A549 (cell line): ENCODE measurements around the gene GSE1. TPM values are rescaled to one million over a fixed set of nuclear protein-coding genes. Genes with fewer than 3 reads are reported as not detected.

Source experiments
- ATAC-seq, 2 experiments: fragments of 200-7000 bp in 1 of 2; fragments of >200 bp in 1 of 2; cut with Nextera tagmentation in 1 of 2; cut with Tn5 transposase in 1 of 2; 3 replicates each; pipeline versions ENCODE4 v1.8.0 to v1.9.1; 2018 to 2020; ENCODE audit warnings: mild to moderate bottlenecking in 1 of 2, moderate library complexity in 1 of 2
- CTCF ChIA-PET: fragments of 300-600 bp; sonication (Branson Sonifier 250); formaldehyde crosslinking; extraction: SDS; loops from one replicate; lab custom pipeline; 2021; ENCODE audit warnings: antibody characterized with exemption, inconsistent platforms; lab: Yijun Ruan, JAX
- POLR2A ChIA-PET: fragments of 350-600 bp; formaldehyde crosslinking; extraction: SDS; loops from one replicate; lab custom pipeline; 2021; ENCODE audit warnings: antibody characterized with exemption, inconsistent platforms; lab: Yijun Ruan, JAX
- DNase-seq, 2 experiments: peaks; one replicate each; pipeline versions ENCODE4 v3.0.0 to v3.0.0-alpha.2; 2011 to 2016; ENCODE audit warnings: low read depth in 1 of 2, low spot score in 1 of 2
- FAIRE-seq: peaks from 2 replicates; lab custom pipeline; 2011; peaks lifted over from hg19 to GRCh38; lab: Jason Lieb, UNC
- H3K27ac ChIP-seq, 2 experiments: fragments of >200 bp; sonication (Bioruptor Twin); formaldehyde crosslinking; 3 replicates each; pipeline ENCODE4 v1.5.1; 2016 to 2017
- H3K4me1 ChIP-seq: fragments of >200 bp; sonication (Bioruptor Twin); formaldehyde crosslinking; 3 replicates; pipeline ENCODE4 v1.6.1; 2016
- H3K4me2 ChIP-seq: fragments of >200 bp; sonication (Bioruptor Twin); formaldehyde crosslinking; 3 replicates; pipeline ENCODE4 v1.6.1; 2016
- H3K4me3 ChIP-seq: fragments of >200 bp; sonication (Bioruptor Twin); formaldehyde crosslinking; 3 replicates; pipeline ENCODE4 v1.5.1; 2016
- H3K9me3 ChIP-seq: fragments of >200 bp; sonication (Bioruptor Twin); formaldehyde crosslinking; 3 replicates; pipeline ENCODE4 v1.6.1; 2016
- BHLHE40 ChIP-seq: IDR thresholded peaks from 2 replicates; pipeline ENCODE4 v1.6.1; 2012; ENCODE audit warnings: low read depth, low read length, inconsistent platforms
- CHD2 ChIP-seq: fragments of 150-350 bp; IDR thresholded peaks from 2 replicates; pipeline ENCODE4 v1.6.1; 2014; ENCODE audit warnings: low read length; ENCODE audit not compliant: partially characterized antibody
- EHF ChIP-seq: fragments of 250-450 bp; sonication (Bioruptor Pico); IDR thresholded peaks from 2 replicates; pipeline ENCODE4 v1.5.0; 2020; ENCODE audit warnings: mild to moderate bottlenecking
- EHMT2 ChIP-seq: fragments of 200-600 bp; sonication (generic); IDR thresholded peaks from 2 replicates; pipeline ENCODE4 v1.6.1; 2016; ENCODE audit warnings: antibody characterized with exemption, low read depth, mild to moderate bottlenecking, moderate library complexity
- EP300 ChIP-seq, 2 experiments: fragments of >200 bp; sonication (Bioruptor Twin); formaldehyde crosslinking; IDR thresholded peaks; 2 replicates in 1 of 2; 3 replicates in 1 of 2; pipeline ENCODE4 v1.6.1; 2016 to 2017
- FOSL2 ChIP-seq, 2 experiments: fragments of 450-650 bp in 1 of 2; fragments of >200 bp in 1 of 2; sonication (Bioruptor Twin) in 1 of 2; formaldehyde crosslinking; IDR thresholded peaks; 2 replicates each; pipeline versions ENCODE4 v1.5.0 to v1.6.1; 2016 to 2020; ENCODE audit warnings: mild to moderate bottlenecking in 1 of 2, moderate library complexity in 1 of 2
- FOXS1 ChIP-seq: fragments of 250-450 bp; sonication (Bioruptor Pico); IDR thresholded peaks from 2 replicates; pipeline ENCODE4 v1.5.0; 2020; ENCODE audit warnings: mild to moderate bottlenecking, moderate library complexity
- HOXB13 ChIP-seq: fragments of 250-450 bp; sonication (Bioruptor Pico); IDR thresholded peaks from 2 replicates; pipeline ENCODE4 v1.5.0; 2020; ENCODE audit warnings: low read depth, mild to moderate bottlenecking, moderate library complexity
- JUNB ChIP-seq: fragments of >200 bp; sonication (Bioruptor Twin); formaldehyde crosslinking; IDR thresholded peaks from 2 replicates; pipeline ENCODE4 v1.6.1; 2016
- MAZ ChIP-seq: fragments of 150-350 bp; IDR thresholded peaks from 2 replicates; pipeline ENCODE4 v1.6.1; 2014; ENCODE audit warnings: antibody characterized with exemption, low read depth, low read length, borderline replicate concordance
- NFE2L2 ChIP-seq: fragments of 150-350 bp; conservative IDR thresholded peaks from 2 replicates; pipeline ENCODE4 v1.6.1; 2014; ENCODE audit warnings: low read length
- NPAS2 ChIP-seq: fragments of 250-450 bp; sonication (Bioruptor Pico); IDR thresholded peaks from 2 replicates; pipeline ENCODE4 v1.8.0; 2022; ENCODE audit warnings: mild to moderate bottlenecking, moderate library complexity, borderline replicate concordance
- POLR2AphosphoS2 ChIP-seq: conservative IDR thresholded peaks from 2 replicates; pipeline ENCODE4 v1.6.1; 2012; ENCODE audit warnings: low read length, improper control_type of control experiment, inconsistent platforms
- RARB ChIP-seq: fragments of 250-450 bp; sonication (Bioruptor Pico); IDR thresholded peaks from 2 replicates; pipeline ENCODE4 v1.8.0; 2021; ENCODE audit warnings: mild to moderate bottlenecking, moderate library complexity
- RFX5 ChIP-seq: fragments of 450-650 bp; IDR thresholded peaks from 2 replicates; pipeline ENCODE4 v1.7.1; 2014; ENCODE audit warnings: antibody characterized with exemption, mild to moderate bottlenecking, moderate library complexity
- RNF2 ChIP-seq: fragments of 200-600 bp; sonication (generic); IDR thresholded peaks from 2 replicates; pipeline ENCODE4 v1.6.1; 2016; ENCODE audit warnings: low read depth, mild to moderate bottlenecking, antibody characterized with exemption, moderate library complexity, borderline replicate concordance
- SMC3 ChIP-seq: fragments of >200 bp; sonication (Bioruptor Twin); formaldehyde crosslinking; IDR thresholded peaks from 3 replicates; pipeline ENCODE4 v1.6.1; 2018; ENCODE audit warnings: inconsistent platforms
- SREBF2 ChIP-seq: fragments of 450-650 bp; IDR thresholded peaks from 2 replicates; pipeline ENCODE4 v1.6.1; 2014; ENCODE audit warnings: mild to moderate bottlenecking, moderate library complexity
- TP53 ChIP-seq: fragments of 250-450 bp; sonication (Bioruptor Pico); IDR thresholded peaks from 2 replicates; pipeline ENCODE4 v1.5.0; 2021; ENCODE audit warnings: mild to moderate bottlenecking, moderate library complexity
- ZC3H11A ChIP-seq: fragments of 450-650 bp; IDR thresholded peaks from 2 replicates; pipeline ENCODE4 v1.6.1; 2014; ENCODE audit warnings: antibody characterized with exemption, mild to moderate bottlenecking
- ZFP36 ChIP-seq: fragments of 450-650 bp; IDR thresholded peaks from 2 replicates; pipeline ENCODE4 v1.6.1; 2014; ENCODE audit warnings: borderline replicate concordance; ENCODE audit not compliant: partially characterized antibody
- ZSCAN20 ChIP-seq: fragments of 250-450 bp; sonication (Bioruptor Pico); IDR thresholded peaks from 2 replicates; pipeline ENCODE4 v1.8.0; 2022; ENCODE audit warnings: mild to moderate bottlenecking, moderate library complexity
- WGBS: methylation state at CpG from one replicate; pipeline ENCODE4 v1.1.6; 2017; ENCODE audit errors: missing lambda C conversion rate; 5-methylcytosine and 5-hydroxymethylcytosine counted together
- polyA plus RNA-seq, 4 experiments: library from polyadenylated mRNA; depleted of rRNA in 3 of 4; stranded (reverse); fragments of >200 nt; fragmentation: RNase III in 1 of 4; extraction: RNeasy Plus Mini Kit Qiagen cat#74134 plus additional on column Dnase treatment in 1 of 4; gene quantifications; 2 replicates in 3 of 4; 3 replicates in 1 of 4; pipeline ENCODE4 v1.2.3, GENCODE V29; 2011 to 2017
- TF ChIP-seq, protein P1 (sequence below): IDR thresholded peaks from 2 replicates; pipeline ENCODE4 v1.6.1; 2012; ENCODE audit warnings: low read depth, borderline replicate concordance
- TF ChIP-seq, protein P2 (sequence below): fragments of >200 bp; sonication (Bioruptor Twin); formaldehyde crosslinking; IDR thresholded peaks from 3 replicates; pipeline ENCODE4 v1.5.1; 2016
- TF ChIP-seq, protein P3 (sequence below): IDR thresholded peaks from 2 replicates; pipeline ENCODE4 v1.6.1; 2012
- TF ChIP-seq, protein P4 (sequence below): fragments of >200 bp; sonication (Bioruptor Twin); formaldehyde crosslinking; IDR thresholded peaks from 3 replicates; pipeline ENCODE4 v1.6.1; 2016
- TF ChIP-seq, protein P5 (sequence below): IDR thresholded peaks from 2 replicates; pipeline ENCODE4 v1.6.1; 2012

GSE1 gene
- polyA plus RNA-seq, 2 of the 4 experiments (the other 2 are of a cell fraction), result 20.7 to 24.3 TPM

DNA sequence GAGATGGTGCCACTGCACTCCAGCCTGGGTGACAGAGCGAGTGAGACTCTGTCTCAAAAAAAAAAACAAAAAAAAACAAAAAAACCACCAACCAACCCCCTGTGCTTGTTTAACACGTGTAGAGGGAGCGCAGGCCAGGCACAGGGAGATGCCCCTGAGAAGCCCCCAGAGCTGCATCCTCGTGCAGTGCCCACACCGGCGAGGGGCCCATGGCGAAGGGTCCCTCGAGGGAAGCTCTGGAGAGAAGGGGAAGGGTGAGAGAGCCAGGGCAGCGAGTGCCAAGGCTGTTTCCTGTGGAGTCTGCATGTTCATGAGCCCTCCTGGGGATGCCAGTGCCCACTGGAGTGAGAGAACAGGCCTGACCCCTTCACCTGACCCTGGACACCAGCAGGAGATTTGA is 47.8 kb upstream of the GSE1 start:
- CTCF ChIA-PET, result interaction anchor here (0.7 to 7.1 kb wide), 13 partner anchors 8 to 194 kb away, joined by 3 to 55 read pairs (median 10); no protein-coding TSS in a partner anchor
- FAIRE-seq, result no peak

DNA sequence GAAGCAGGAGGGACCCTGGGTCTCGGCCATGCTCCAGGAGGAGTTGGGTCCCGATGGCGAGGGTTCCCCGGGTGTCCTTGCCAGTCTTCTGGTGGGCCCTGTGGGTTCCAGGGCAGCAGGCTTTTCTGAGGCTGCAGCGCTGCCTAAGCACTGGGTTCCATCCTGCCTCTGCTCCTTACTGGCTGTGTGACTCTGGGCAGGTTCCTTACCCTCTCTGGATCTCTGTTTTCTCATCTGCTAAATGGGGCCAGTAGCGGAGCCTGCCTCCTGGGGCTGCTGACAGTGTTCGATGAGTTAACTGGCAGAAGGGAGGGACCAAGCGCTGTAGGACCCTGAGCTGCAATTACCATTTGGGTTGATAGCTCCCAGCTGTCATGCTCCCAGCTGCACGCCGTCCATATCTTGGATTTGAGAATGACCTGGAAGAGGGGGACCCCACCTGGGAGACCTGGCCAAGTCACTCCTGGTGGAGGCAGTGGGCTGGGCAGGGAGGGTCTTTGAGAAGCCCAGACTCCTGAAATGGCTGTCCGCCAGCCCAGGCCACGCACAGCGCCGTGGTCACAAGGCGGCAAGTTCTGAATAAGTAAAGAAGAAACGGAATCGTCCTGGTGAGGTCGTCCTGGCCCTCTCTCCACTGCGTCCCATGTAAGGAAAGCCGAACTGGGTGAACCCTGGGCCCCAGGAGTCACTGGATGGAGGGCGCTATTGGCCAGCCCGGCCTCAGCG is 47.2 kb upstream of the GSE1 start:
- Histone ChIP-seq H3K4me3 (no peak overlapping the region), H3K9me3 (no peaks in the 10 kb centered on the region), H3K27ac (no peak overlapping the region), H3K4me1 (peaks cover 13% of the 10 kb centered on the region), H3K4me2 (no peak overlapping the region)
- POLR2A ChIA-PET, result no interaction called here
- CTCF ChIA-PET, result interaction anchor here (0.6 to 7.1 kb wide), 5 partner anchors 12 to 96 kb away, joined by 3 to 55 read pairs (median 27); no protein-coding TSS in a partner anchor
- DNase-seq (no peak), ATAC-seq (no peak), FAIRE-seq (no peak)
- TF ChIP-seq EHMT2, result no peak
- TF ChIP-seq NFE2L2, result no peak
- no peak for TF ChIP-seq FOXS1 (CRISPR knock-in tag)
- TF ChIP-seq TP53 (CRISPR knock-in tag), result no peak
- no peak for TF ChIP-seq SMC3
- TF ChIP-seq CHD2, result no peak
- no peak for TF ChIP-seq RNF2
- TF ChIP-seq ZSCAN20 (CRISPR knock-in tag), result no peak
- no peak for TF ChIP-seq NPAS2 (CRISPR knock-in tag)
- TF ChIP-seq RFX5, result no peak
- no peak for TF ChIP-seq FOSL2 (IDR thresholded peaks at IDR 0.05)
- TF ChIP-seq FOSL2 (CRISPR knock-in tag; IDR thresholded peaks at IDR 0.05), result no peak
- TF ChIP-seq, protein P1, sequence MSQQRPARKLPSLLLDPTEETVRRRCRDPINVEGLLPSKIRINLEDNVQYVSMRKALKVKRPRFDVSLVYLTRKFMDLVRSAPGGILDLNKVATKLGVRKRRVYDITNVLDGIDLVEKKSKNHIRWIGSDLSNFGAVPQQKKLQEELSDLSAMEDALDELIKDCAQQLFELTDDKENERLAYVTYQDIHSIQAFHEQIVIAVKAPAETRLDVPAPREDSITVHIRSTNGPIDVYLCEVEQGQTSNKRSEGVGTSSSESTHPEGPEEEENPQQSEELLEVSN, result no peak
- no peak for TF ChIP-seq JUNB
- TF ChIP-seq HOXB13 (CRISPR knock-in tag), result no peak
- no peak for TF ChIP-seq SREBF2
- TF ChIP-seq EHF, result no peak
- TF ChIP-seq ZFP36, result no peak
- WGBS, result 89% methylated on average over 23 of the region's 23 CpGs

More for the DNA sequence above, 47.8 kb upstream of the GSE1 start:
- H3K4me1 ChIP-seq, result peaks cover 13% of the 10 kb centered on the region
- H3K4me3 ChIP-seq, result no peak overlapping the region
- no peak overlapping the region for H3K4me2 ChIP-seq
- ATAC-seq (no peak), DNase-seq (no peak)
- POLR2A ChIA-PET, result no interaction called here
- TF ChIP-seq, protein P2, sequence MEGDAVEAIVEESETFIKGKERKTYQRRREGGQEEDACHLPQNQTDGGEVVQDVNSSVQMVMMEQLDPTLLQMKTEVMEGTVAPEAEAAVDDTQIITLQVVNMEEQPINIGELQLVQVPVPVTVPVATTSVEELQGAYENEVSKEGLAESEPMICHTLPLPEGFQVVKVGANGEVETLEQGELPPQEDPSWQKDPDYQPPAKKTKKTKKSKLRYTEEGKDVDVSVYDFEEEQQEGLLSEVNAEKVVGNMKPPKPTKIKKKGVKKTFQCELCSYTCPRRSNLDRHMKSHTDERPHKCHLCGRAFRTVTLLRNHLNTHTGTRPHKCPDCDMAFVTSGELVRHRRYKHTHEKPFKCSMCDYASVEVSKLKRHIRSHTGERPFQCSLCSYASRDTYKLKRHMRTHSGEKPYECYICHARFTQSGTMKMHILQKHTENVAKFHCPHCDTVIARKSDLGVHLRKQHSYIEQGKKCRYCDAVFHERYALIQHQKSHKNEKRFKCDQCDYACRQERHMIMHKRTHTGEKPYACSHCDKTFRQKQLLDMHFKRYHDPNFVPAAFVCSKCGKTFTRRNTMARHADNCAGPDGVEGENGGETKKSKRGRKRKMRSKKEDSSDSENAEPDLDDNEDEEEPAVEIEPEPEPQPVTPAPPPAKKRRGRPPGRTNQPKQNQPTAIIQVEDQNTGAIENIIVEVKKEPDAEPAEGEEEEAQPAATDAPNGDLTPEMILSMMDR, result no peak
- no peak for TF ChIP-seq RARB (CRISPR knock-in tag)
- TF ChIP-seq, protein P3, sequence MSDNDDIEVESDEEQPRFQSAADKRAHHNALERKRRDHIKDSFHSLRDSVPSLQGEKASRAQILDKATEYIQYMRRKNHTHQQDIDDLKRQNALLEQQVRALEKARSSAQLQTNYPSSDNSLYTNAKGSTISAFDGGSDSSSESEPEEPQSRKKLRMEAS, result no peak
- TF ChIP-seq, protein P4, sequence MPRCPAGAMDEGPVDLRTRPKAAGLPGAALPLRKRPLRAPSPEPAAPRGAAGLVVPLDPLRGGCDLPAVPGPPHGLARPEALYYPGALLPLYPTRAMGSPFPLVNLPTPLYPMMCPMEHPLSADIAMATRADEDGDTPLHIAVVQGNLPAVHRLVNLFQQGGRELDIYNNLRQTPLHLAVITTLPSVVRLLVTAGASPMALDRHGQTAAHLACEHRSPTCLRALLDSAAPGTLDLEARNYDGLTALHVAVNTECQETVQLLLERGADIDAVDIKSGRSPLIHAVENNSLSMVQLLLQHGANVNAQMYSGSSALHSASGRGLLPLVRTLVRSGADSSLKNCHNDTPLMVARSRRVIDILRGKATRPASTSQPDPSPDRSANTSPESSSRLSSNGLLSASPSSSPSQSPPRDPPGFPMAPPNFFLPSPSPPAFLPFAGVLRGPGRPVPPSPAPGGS, result no peak
- no peak for TF ChIP-seq RNF2
- no peak for TF ChIP-seq POLR2AphosphoS2
- TF ChIP-seq ZSCAN20 (CRISPR knock-in tag), result no peak
- TF ChIP-seq BHLHE40, result no peak
- no peak for TF ChIP-seq TP53 (CRISPR knock-in tag)
- no peak for TF ChIP-seq MAZ
- no peak for TF ChIP-seq ZC3H11A
- TF ChIP-seq EP300 (IDR thresholded peaks at IDR 0.05), result no peak
- TF ChIP-seq, protein P5, sequence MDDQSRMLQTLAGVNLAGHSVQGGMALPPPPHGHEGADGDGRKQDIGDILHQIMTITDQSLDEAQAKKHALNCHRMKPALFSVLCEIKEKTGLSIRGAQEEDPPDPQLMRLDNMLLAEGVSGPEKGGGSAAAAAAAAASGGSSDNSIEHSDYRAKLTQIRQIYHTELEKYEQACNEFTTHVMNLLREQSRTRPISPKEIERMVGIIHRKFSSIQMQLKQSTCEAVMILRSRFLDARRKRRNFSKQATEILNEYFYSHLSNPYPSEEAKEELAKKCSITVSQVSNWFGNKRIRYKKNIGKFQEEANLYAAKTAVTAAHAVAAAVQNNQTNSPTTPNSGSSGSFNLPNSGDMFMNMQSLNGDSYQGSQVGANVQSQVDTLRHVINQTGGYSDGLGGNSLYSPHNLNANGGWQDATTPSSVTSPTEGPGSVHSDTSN, result no peak
- H3K27ac ChIP-seq, result no peak overlapping the region
- H3K9me3 ChIP-seq, result no peaks in the 10 kb centered on the region
- WGBS, result 88% methylated on average over 9 of the region's 9 CpGs
